Choroid plexus epithelial cell (primary cell): ENCODE measurements around the gene HSF4.

Source experiments
- DNase-seq: peaks from one replicate; pipeline ENCODE4 v3.0.0-alpha.2; 2010; ENCODE audit warnings: low read depth
- H3K4me3 ChIP-seq: 2 replicates; pipeline ENCODE4 v1.5.1; 2011; ENCODE audit warnings: low read depth, mild to moderate bottlenecking, control low read depth, low read length, moderate library complexity
- TF ChIP-seq, protein P1 (sequence below): conservative IDR thresholded peaks from 2 replicates; pipeline ENCODE4 v1.5.1; 2011; ENCODE audit warnings: low read depth, mild to moderate bottlenecking, control low read depth, inconsistent platforms, low read length, moderate library complexity

Gene HSF4

DNA sequence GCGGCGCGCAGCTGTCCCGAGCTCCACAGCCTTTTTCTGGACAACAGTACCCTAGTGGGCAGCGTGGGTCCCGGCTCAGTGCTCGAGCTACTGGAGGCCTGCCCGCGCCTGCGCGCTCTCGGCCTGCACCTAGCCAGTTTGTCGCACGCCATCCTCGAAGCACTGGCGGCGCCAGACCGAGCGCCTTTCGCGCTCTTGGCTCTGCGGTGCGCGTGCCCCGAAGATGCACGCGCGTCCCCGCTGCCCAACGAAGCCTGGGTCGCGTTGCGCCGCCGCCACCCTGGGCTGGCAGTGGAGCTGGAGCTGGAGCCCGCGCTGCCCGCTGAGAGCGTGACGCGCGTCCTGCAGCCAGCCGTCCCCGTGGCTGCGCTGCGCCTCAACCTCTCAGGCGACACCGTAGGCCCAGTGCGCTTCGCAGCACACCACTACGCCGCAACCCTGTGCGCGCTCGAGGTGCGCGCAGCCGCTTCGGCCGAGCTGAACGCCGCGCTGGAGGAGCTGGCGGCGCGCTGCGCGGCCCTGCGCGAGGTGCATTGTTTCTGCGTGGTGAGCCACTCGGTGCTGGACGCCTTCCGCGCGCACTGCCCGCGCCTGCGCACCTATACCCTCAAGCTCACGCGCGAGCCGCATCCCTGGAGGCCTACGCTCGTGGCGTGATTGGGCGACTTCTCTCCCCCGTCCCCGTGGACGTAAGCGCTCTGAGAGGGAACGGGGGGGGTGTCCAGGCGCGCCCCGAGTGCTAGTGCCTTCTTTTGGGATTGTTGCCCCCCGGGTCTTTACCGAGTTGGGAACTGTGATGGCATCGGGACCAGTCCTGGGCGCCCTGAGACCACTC, 1.2 kb upstream of the HSF4 start:
- peak overlapping the region; percentile 32 for H3K4me3 ChIP-seq
- TF ChIP-seq, protein P1, sequence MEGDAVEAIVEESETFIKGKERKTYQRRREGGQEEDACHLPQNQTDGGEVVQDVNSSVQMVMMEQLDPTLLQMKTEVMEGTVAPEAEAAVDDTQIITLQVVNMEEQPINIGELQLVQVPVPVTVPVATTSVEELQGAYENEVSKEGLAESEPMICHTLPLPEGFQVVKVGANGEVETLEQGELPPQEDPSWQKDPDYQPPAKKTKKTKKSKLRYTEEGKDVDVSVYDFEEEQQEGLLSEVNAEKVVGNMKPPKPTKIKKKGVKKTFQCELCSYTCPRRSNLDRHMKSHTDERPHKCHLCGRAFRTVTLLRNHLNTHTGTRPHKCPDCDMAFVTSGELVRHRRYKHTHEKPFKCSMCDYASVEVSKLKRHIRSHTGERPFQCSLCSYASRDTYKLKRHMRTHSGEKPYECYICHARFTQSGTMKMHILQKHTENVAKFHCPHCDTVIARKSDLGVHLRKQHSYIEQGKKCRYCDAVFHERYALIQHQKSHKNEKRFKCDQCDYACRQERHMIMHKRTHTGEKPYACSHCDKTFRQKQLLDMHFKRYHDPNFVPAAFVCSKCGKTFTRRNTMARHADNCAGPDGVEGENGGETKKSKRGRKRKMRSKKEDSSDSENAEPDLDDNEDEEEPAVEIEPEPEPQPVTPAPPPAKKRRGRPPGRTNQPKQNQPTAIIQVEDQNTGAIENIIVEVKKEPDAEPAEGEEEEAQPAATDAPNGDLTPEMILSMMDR = no peak
- DNase-seq = peak; percentile 54

DNA sequence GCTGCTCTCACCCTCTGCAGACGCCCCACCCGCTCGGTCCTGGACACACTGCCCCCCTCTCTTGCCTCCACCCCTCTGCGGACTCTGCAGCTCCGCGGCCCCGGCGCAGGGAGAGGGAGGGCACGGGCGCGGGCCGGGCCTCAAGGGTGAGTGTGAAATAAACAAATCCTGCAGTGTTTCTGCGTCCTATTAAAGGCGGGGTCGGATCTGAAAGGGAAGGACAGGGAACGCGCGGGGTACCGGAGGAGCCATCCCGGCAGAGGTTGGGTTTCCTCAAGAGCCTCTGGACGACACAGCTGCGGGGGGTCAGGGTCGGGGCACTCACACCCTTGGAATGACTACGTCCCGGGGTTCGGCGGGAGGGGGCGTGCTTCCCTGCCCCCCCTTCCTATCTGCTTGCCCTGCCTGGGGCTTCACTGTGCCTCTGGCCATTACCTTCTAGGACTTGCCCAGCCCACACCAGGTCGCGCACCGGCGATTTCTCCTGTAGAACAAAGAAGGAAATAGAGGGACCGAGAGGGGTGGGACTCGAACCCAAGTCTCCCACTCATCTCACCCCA, 466 bp upstream of the HSF4 start:
- peak overlapping the region; percentile 32 for H3K4me3 ChIP-seq
- DNase-seq = no peak
- TF ChIP-seq, protein P1 = no peak

DNA sequence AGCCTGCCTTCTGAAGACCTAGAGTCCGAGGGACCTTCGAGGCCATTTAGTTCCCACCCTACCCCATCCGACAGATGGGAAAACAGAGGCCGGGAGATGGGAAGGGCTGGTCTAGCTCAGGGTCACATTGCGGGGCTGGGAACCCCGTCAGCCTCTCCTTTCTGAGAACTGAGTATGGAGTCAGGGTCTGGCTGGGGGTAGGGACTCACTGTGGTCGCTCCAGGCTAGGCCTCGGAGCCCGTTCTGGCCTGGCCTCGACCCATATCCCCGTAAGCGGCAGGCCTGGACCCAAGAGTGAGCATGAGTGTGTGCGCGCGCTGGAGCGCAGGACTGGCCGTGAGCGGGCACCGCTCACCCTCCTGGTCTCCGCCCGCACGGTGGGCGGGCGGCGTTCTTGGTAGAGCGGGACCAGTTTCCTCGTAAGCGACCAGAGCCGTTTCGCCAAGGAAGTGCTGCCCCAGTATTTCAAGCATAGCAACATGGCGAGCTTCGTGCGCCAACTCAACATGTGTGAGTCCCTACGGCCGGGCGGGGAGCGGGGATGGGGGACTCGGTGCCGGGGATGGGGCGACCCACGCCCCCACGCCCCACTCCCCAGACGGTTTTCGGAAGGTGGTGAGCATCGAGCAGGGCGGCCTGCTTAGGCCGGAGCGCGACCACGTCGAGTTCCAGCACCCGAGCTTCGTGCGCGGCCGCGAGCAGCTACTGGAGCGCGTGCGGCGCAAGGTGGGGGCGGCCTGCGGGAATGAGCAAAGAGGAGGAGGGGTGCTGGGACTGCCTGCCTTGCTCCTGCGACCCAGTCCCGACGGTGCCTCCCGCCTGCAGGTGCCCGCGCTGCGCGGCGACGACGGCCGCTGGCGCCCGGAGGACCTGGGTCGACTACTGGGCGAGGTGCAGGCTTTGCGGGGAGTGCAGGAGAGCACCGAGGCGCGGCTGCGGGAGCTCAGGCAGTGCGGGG, 855 bp downstream of the HSF4 start:
- H3K4me3 ChIP-seq = no peak overlapping the region
- TF ChIP-seq, protein P1 = no peak
- no peak for DNase-seq

DNA sequence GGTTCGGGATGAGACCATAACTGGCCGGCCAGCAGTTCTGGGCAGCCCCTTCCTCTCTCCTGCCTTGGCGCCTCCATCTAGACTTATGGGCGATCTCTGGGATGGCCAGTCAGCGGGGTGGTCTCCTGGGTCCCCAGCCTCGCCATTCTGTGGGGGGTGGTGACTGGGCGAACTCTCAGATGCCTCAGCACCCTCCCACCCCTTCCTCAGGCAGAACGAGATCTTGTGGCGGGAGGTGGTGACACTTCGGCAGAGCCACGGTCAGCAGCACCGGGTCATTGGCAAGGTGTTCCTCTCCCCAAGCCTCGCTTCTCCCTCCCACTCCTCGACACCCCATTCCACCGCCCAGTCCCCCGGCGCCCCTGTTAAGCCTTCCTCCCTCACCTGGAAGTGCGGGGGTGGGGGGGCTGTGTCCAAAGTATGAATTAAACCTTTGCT, 1.6 kb downstream of the HSF4 start:
- no peak for DNase-seq

GRCh38 chr16:67166598-67167168, 2.1 kb downstream of the HSF4 start:
- TF ChIP-seq, protein P1 = no peak
- no peak for DNase-seq
- no peak overlapping the region for H3K4me3 ChIP-seq

More for the DNA sequence above, 1.6 kb downstream of the HSF4 start:
- H3K4me3 ChIP-seq = no peak overlapping the region
- TF ChIP-seq, protein P1 = no peak

DNA sequence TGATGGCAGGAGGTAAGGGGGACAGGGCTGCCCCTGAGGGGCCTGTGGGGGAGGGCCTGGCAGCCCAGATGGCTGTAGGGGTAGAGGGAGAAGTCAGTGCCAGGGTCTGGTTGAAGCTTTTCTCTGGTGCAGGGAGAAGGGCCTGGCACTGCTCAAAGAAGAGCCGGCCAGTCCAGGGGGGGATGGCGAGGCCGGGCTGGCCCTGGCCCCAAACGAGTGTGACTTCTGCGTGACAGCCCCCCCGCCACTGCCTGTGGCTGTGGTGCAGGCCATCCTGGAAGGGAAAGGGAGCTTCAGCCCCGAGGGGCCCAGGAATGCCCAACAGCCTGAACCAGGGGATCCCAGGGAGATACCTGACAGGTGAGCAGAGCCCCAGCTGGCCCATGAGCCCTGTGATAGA, 3.0 kb downstream of the HSF4 start:
- H3K4me3 ChIP-seq = no peak overlapping the region
- no peak for DNase-seq
- TF ChIP-seq, protein P1 = no peak
